ENCODE measurements around the gene BCL11B. TPM values are rescaled to one million over a fixed set of nuclear protein-coding genes. Genes with fewer than 3 reads are reported as not detected.
A peak's percentile ranks its signal among the peaks of the same experiment; 100 is the strongest.

Gene BCL11B
- total RNA-seq, 1 experiment from 2014 or later = 0.84 TPM

GRCh38 chr14:99270458-99271220 lies 1.4 kb downstream of the BCL11B start:
- Mint-ChIP-seq H3K4me1 (ENCODE audit: insufficient read depth, unreplicated experiment) (peaks cover 26% of the 10 kb centered on the region), H3K27me3 (ENCODE audit: insufficient read depth, unreplicated experiment) (peaks cover 5% of the 10 kb centered on the region), H3K36me3 (ENCODE audit: insufficient read depth, unreplicated experiment) (no peaks in the 10 kb centered on the region), H3K9me3 (ENCODE audit: unreplicated experiment) (no peaks in the 10 kb centered on the region), H3K4me3 (ENCODE audit: unreplicated experiment) (peak overlapping the region; percentile 72), H3K27ac (ENCODE audit: low read depth, unreplicated experiment) (no peak overlapping the region)
- no peak for DNase-seq (ENCODE audit: unreplicated experiment)
- ChIA-PET CTCF (interaction anchor here (0.6 to 0.7 kb wide), 2 partner anchors 83 to 1338 kb away, joined by 3 read pairs; no protein-coding TSS in a partner anchor), POLR2A (interaction anchor here (1.6 kb wide), 1 partner anchor 1293 kb away, joined by 6 read pairs; no protein-coding TSS in a partner anchor)
- TF ChIP-seq, protein P1, sequence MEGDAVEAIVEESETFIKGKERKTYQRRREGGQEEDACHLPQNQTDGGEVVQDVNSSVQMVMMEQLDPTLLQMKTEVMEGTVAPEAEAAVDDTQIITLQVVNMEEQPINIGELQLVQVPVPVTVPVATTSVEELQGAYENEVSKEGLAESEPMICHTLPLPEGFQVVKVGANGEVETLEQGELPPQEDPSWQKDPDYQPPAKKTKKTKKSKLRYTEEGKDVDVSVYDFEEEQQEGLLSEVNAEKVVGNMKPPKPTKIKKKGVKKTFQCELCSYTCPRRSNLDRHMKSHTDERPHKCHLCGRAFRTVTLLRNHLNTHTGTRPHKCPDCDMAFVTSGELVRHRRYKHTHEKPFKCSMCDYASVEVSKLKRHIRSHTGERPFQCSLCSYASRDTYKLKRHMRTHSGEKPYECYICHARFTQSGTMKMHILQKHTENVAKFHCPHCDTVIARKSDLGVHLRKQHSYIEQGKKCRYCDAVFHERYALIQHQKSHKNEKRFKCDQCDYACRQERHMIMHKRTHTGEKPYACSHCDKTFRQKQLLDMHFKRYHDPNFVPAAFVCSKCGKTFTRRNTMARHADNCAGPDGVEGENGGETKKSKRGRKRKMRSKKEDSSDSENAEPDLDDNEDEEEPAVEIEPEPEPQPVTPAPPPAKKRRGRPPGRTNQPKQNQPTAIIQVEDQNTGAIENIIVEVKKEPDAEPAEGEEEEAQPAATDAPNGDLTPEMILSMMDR (IDR thresholded peaks at IDR 0.05; ENCODE audit: unreplicated experiment) = no peak
- intact Hi-C loops (cut with micrococcal nuclease) = loop anchor here (1.0 to 5.0 kb wide), 2 partner anchors 145 to 518 kb away; no protein-coding TSS in a partner anchor
- BruUV-seq (replicated peaks) = no TSS peak

GRCh38 chr14:99268810-99269707 lies 2.9 kb downstream of the BCL11B start:
- no peak overlapping the region for H3K4me3 Mint-ChIP-seq (ENCODE audit: unreplicated experiment)
- BruUV-seq (replicated peaks) = no TSS peak
- H3K27me3 Mint-ChIP-seq (ENCODE audit: insufficient read depth, unreplicated experiment) = no peaks in the 10 kb centered on the region
- H3K27ac Mint-ChIP-seq (ENCODE audit: low read depth, unreplicated experiment) = no peak overlapping the region
- CTCF ChIA-PET = interaction anchor here (0.6 to 3.9 kb wide), 6 partner anchors 14 to 1291 kb away, joined by 3 to 35 read pairs (median 4); no protein-coding TSS in a partner anchor
- no peaks in the 10 kb centered on the region for H3K36me3 Mint-ChIP-seq (ENCODE audit: insufficient read depth, unreplicated experiment)
- H3K9me3 Mint-ChIP-seq (ENCODE audit: unreplicated experiment) = no peaks in the 10 kb centered on the region
- POLR2A ChIA-PET = interaction anchor here (0.7 kb wide), 2 partner anchors 147 to 205 kb away, joined by 3 read pairs; no protein-coding TSS in a partner anchor
- TF ChIP-seq, protein P1 (IDR thresholded peaks at IDR 0.05; ENCODE audit: unreplicated experiment) = no peak
- peaks cover 26% of the 10 kb centered on the region for H3K4me1 Mint-ChIP-seq (ENCODE audit: insufficient read depth, unreplicated experiment)
- intact Hi-C loops (cut with micrococcal nuclease) = loop anchor here (5.0 to 10.0 kb wide), 4 partner anchors 77 to 1132 kb away; no protein-coding TSS in a partner anchor
- no peak for DNase-seq (ENCODE audit: unreplicated experiment)

GRCh38 chr14:99267837-99268781 lies 3.9 kb downstream of the BCL11B start:
- no peak overlapping the region for H3K27ac Mint-ChIP-seq (ENCODE audit: low read depth, unreplicated experiment)
- BruUV-seq (replicated peaks) = no TSS peak
- intact Hi-C loops (cut with micrococcal nuclease) = loop anchor here (5.0 to 10.0 kb wide), 4 partner anchors 76 to 1131 kb away; no protein-coding TSS in a partner anchor
- ChIA-PET POLR2A (interaction anchor here (0.7 to 1.2 kb wide), 2 partner anchors 15 to 204 kb away, joined by 3 read pairs; no protein-coding TSS in a partner anchor), CTCF (interaction anchor here (0.6 to 3.9 kb wide), 12 partner anchors 13 to 1719 kb away, joined by 3 to 35 read pairs (median 3); no protein-coding TSS in a partner anchor)
- no peaks in the 10 kb centered on the region for H3K9me3 Mint-ChIP-seq (ENCODE audit: unreplicated experiment)
- DNase-seq (ENCODE audit: unreplicated experiment) = no peak
- no peaks in the 10 kb centered on the region for H3K36me3 Mint-ChIP-seq (ENCODE audit: insufficient read depth, unreplicated experiment)
- TF ChIP-seq, protein P1 (IDR thresholded peaks at IDR 0.05; ENCODE audit: unreplicated experiment) = no peak
- H3K27me3 Mint-ChIP-seq (ENCODE audit: insufficient read depth, unreplicated experiment) = no peaks in the 10 kb centered on the region
- no peak overlapping the region for H3K4me3 Mint-ChIP-seq (ENCODE audit: unreplicated experiment)
- peaks cover 26% of the 10 kb centered on the region for H3K4me1 Mint-ChIP-seq (ENCODE audit: insufficient read depth, unreplicated experiment)

Measured in MCF 10A (cell line).